Peyer's patch (tissue), 4 donors: ENCODE data around the gene BAG3.

Source experiments
- CTCF ChIP-seq, 6 experiments: fragments of 450-650 bp in 4 of 6; fragments of 200-600 bp in 2 of 6; sonication (generic) in 1 of 6; IDR thresholded peaks; one replicate each; pipeline ENCODE4 v1.5.1; 2017 to 2019; ENCODE audit warnings: antibody characterized with exemption in 6 of 6, mild to moderate bottlenecking in 3 of 6, moderate library complexity in 1 of 6
- POLR2A ChIP-seq, 2 donors: fragments of 450-650 bp; IDR thresholded peaks; one replicate each; pipeline ENCODE4 v1.5.1; 2017; ENCODE audit warnings: antibody characterized with exemption in 2 of 2, mild to moderate bottlenecking in 2 of 2, moderate library complexity in 2 of 2

- TF ChIP-seq CTCF (IDR thresholded peaks at IDR 0.05), result no peak
- no peak for TF ChIP-seq POLR2A (IDR thresholded peaks at IDR 0.05)
Observed at GRCh38 chr10:119687192-119688032, 36.2 kb downstream of the BAG3 start.
